ENCODE measurements around the gene MAPK9.
"Not testable (repeated sequence)": the region's sequence is repeated elsewhere in the genome, so short reads cannot be mapped to it uniquely, and the experiment has no call there.

Gene MAPK9

GRCh38 chr5:180222056-180222455 lies 69.8 kb downstream of the MAPK9 start:
- DNase-seq, result no peak

- DNase-seq, result no peak
Measured at GRCh38 chr5:180217797-180218196, 74.1 kb downstream of the MAPK9 start.

- DNase-seq, result peak in 1 of 2 experiments; percentile 2
Measured at GRCh38 chr5:180216646-180217171, 75.2 kb downstream of the MAPK9 start.

- DNase-seq, result no peak
Measured at GRCh38 chr5:180215783-180216630, 75.9 kb downstream of the MAPK9 start.

- DNase-seq, result no peak
Measured at GRCh38 chr5:180214870-180215770, 76.8 kb downstream of the MAPK9 start.

GRCh38 chr5:180213657-180214207 lies 78.2 kb downstream of the MAPK9 start:
- no peak for DNase-seq

GRCh38 chr5:180213256-180213600 lies 78.7 kb downstream of the MAPK9 start:
- DNase-seq, result peak; percentile 43 to 47

GRCh38 chr5:180212363-180213255 lies 79.3 kb downstream of the MAPK9 start:
- peak in 1 of 2 experiments; percentile 47 for DNase-seq

- no peak for DNase-seq
Measured at GRCh38 chr5:180211761-180212035, 80.2 kb downstream of the MAPK9 start.

- no peak for DNase-seq
Measured at GRCh38 chr5:180210961-180211760, 80.7 kb downstream of the MAPK9 start.

- DNase-seq, result not testable (repeated sequence)
Measured at GRCh38 chr5:180210077-180210476, 81.8 kb downstream of the MAPK9 start.

GRCh38 chr5:180209137-180209581 lies 82.7 kb downstream of the MAPK9 start, which contains the start of gene RASGEF1C:
Gene RASGEF1C, minus strand, starts transcription at chr5:180209211. Its CDS starts 71,159 bp downstream, at chr5:180138052.
- peak; percentile 15 to 42 for DNase-seq

GRCh38 chr5:180208435-180209081 lies 83.3 kb downstream of the MAPK9 start:
- peak in 1 of 2 experiments; percentile 39 for DNase-seq

- DNase-seq, result no peak
Measured at GRCh38 chr5:180208038-180208434, 83.8 kb downstream of the MAPK9 start.

GRCh38 chr5:180207593-180207992 lies 84.3 kb downstream of the MAPK9 start:
- DNase-seq, result no peak

GRCh38 chr5:180206993-180207392 lies 84.9 kb downstream of the MAPK9 start:
- DNase-seq, result no peak

- DNase-seq, result no peak
Measured at GRCh38 chr5:180205916-180206315, 86.0 kb downstream of the MAPK9 start.

GRCh38 chr5:180204276-180204819 lies 87.5 kb downstream of the MAPK9 start:
- no peak for DNase-seq

- DNase-seq, result no peak
Measured at GRCh38 chr5:180202939-180203573, 88.8 kb downstream of the MAPK9 start.
